Transverse colon (tissue), 4 donors: Measurements from ENCODE around the gene TNPO1.

Experiments used
- CTCF ChIP-seq, 5 experiments: fragments of 200-600 bp in 3 of 5; fragments of 450-650 bp in 2 of 5; sonication (generic) in 3 of 5; IDR thresholded peaks; 1 replicate in 2 of 5; 2 replicates in 3 of 5; pipeline ENCODE4 v1.5.1; 2016 to 2017; ENCODE audit warnings: antibody characterized with exemption in 5 of 5, inconsistent platforms in 3 of 5, mild to moderate bottlenecking in 2 of 5, moderate library complexity in 1 of 5
- EP300 ChIP-seq: sonication (generic); formaldehyde crosslinking; IDR thresholded peaks from one replicate; pipeline ENCODE4 v1.6.1; 2017; ENCODE audit warnings: antibody characterized with exemption, low read depth
- POLR2AphosphoS5 ChIP-seq, 3 donors: sonication (generic); formaldehyde crosslinking; IDR thresholded peaks; one replicate each; pipeline ENCODE4 v1.6.1; 2016; ENCODE audit warnings: antibody characterized with exemption in 3 of 3

GRCh38 chr5:72831685-72832084 is 15.2 kb downstream of the TNPO1 start:
- no peak for TF ChIP-seq POLR2AphosphoS5 (IDR thresholded peaks at IDR 0.05)
- no peak for TF ChIP-seq EP300
- no peak for TF ChIP-seq CTCF (IDR thresholded peaks at IDR 0.05)
